Measurements from ENCODE around the gene PTH2.

The PTH2 gene

GRCh38 chr19:49395581-49396407 lies 27.4 kb downstream of the PTH2 start:
- Histone ChIP-seq H3K27ac (replicated peaks; ENCODE audit: low read length) (no peak overlapping the region), H2AK5ac (ENCODE audit: low read depth, low read length) (peak overlapping the region; percentile 16), H2AFZ (ENCODE audit: low read length) (no peak overlapping the region), H3K14ac (ENCODE audit: low read length) (no peak overlapping the region), H3K4me3 (ENCODE audit: low read length in 2 of 2) (no peak overlapping the region), H3K9me3 (replicated peaks in 1 of 2; ENCODE audit: control insufficient read depth in 2 of 2, insufficient read depth in 1 of 2, low read depth in 1 of 2, low read length in 2 of 2) (no peaks in the 10 kb centered on the region), H3K4me2 (ENCODE audit: insufficient read depth, low read length, poor library complexity, severe bottlenecking) (no peak overlapping the region), H2BK120ac (ENCODE audit: low read depth, low read length) (no peak overlapping the region), H3K4ac (ENCODE audit: low read length) (no peak overlapping the region), H3K36me3 (replicated peaks in 1 of 2; ENCODE audit: control insufficient read depth in 2 of 2, insufficient read depth in 2 of 2, low read length in 2 of 2) (no peaks in the 10 kb centered on the region), H2BK5ac (ENCODE audit: low read length) (no peak overlapping the region), H3K23ac (ENCODE audit: low read depth, low read length, poor library complexity) (no peak overlapping the region), H2BK15ac (ENCODE audit: low read length) (no peak overlapping the region), H2BK12ac (ENCODE audit: low read length) (no peak overlapping the region), H3K79me1 (ENCODE audit: low read depth, low read length) (no peaks in the 10 kb centered on the region), H3K9ac (ENCODE audit: low read depth, low read length, poor library complexity) (no peak overlapping the region), H4K91ac (ENCODE audit: low read depth, low read length, poor library complexity) (no peak overlapping the region), H3K27me3 (ENCODE audit: control insufficient read depth in 3 of 3, insufficient read depth in 3 of 3, low read depth in 1 of 3, low read length in 3 of 3) (peaks cover 0 to 23% (median 0%) of the 10 kb centered on the region in 3 experiments), H3K4me1 (ENCODE audit: control insufficient read depth in 2 of 2, insufficient read depth in 1 of 2, low read depth in 1 of 2, low read length in 2 of 2) (peaks cover 4 to 23% of the 10 kb centered on the region in 2 donors), H4K8ac (ENCODE audit: low read depth, low read length) (no peak overlapping the region), H3K18ac (ENCODE audit: low read length) (peak overlapping the region; percentile 29)
- no peak for DNase-seq (ENCODE audit: low spot score)
- WGBS, 2 donors (ENCODE audit: extremely low coverage in 2 of 2, insufficient read length in 2 of 2, insufficient replicate concordance in 1 of 2), result no CpG with 5 or more reads among the region's 15 CpGs

- H3K27me3 ChIP-seq (ENCODE audit: control insufficient read depth in 3 of 3, insufficient read depth in 3 of 3, low read depth in 1 of 3, low read length in 3 of 3), result peaks cover 0 to 17% (median 0%) of the 10 kb centered on the region in 3 experiments
- no CpG with 5 or more reads among the region's 5 CpGs for WGBS, 2 donors (ENCODE audit: extremely low coverage in 2 of 2, insufficient read length in 2 of 2, insufficient replicate concordance in 1 of 2)
Observed at GRCh38 chr19:49393881-49394280, 29.4 kb downstream of the PTH2 start.

DNA sequence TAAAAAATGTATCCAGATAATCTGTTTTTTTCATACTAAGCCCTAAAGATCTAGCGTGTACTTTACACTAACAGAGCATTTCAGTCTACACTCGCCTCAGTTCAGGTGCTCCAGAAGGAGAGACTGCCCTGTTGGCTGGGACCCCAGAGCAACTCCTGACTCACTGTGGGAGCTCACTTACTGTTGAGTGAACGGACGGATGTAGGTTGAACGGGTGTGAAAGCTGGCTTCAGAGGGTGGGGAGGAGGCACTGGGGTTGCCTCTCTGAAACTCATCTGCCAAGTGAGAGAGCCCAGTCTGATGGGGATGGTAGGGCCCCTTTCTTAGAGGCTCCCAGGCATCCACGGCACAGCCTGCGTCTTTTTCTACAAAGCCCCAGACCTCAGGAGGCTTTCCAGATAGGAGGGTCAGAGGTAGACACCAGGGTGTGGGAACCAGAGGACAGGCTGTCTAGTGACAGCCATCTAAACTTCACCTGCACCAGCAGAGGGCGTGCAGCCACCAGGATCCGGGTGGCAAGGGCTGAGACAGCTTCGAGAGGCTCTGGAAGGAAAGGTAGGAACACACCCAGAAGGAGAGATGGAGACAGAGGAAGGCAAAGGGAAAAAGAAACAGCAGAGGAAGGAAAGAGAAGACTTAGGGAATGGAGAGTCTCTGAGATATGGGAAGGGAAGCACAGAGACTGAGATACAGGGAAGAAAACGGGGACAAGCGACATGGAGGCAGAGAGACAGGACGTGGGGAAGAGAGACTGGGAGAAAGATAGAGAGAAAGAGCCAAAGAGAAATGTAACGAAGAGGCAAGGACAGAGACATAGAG lies 31.5 kb downstream of the PTH2 start:
- Histone ChIP-seq H2BK120ac (ENCODE audit: low read depth, low read length) (no peak overlapping the region), H4K8ac (ENCODE audit: low read depth, low read length) (no peak overlapping the region), H4K91ac (ENCODE audit: low read depth, low read length, poor library complexity) (no peak overlapping the region), H3K4me1 (ENCODE audit: control insufficient read depth in 2 of 2, insufficient read depth in 1 of 2, low read depth in 1 of 2, low read length in 2 of 2) (peaks cover 4 to 14% of the 10 kb centered on the region in 2 donors), H3K4ac (ENCODE audit: low read length) (no peak overlapping the region), H3K14ac (ENCODE audit: low read length) (no peak overlapping the region), H2AK5ac (ENCODE audit: low read depth, low read length) (no peak overlapping the region), H3K27ac (replicated peaks; ENCODE audit: low read length) (no peak overlapping the region), H2BK5ac (ENCODE audit: low read length) (no peak overlapping the region), H3K23ac (ENCODE audit: low read depth, low read length, poor library complexity) (no peak overlapping the region), H3K4me2 (ENCODE audit: insufficient read depth, low read length, poor library complexity, severe bottlenecking) (no peak overlapping the region), H3K36me3 (replicated peaks in 1 of 2; ENCODE audit: control insufficient read depth in 2 of 2, insufficient read depth in 2 of 2, low read length in 2 of 2) (no peaks in the 10 kb centered on the region), H3K9me3 (replicated peaks in 1 of 2; ENCODE audit: control insufficient read depth in 2 of 2, insufficient read depth in 1 of 2, low read depth in 1 of 2, low read length in 2 of 2) (no peaks in the 10 kb centered on the region), H3K27me3 (ENCODE audit: control insufficient read depth in 3 of 3, insufficient read depth in 3 of 3, low read depth in 1 of 3, low read length in 3 of 3) (peaks cover 0 to 10% (median 0%) of the 10 kb centered on the region in 3 experiments), H3K18ac (ENCODE audit: low read length) (no peak overlapping the region), H2BK15ac (ENCODE audit: low read length) (no peak overlapping the region), H2BK12ac (ENCODE audit: low read length) (no peak overlapping the region), H3K79me1 (ENCODE audit: low read depth, low read length) (no peaks in the 10 kb centered on the region), H3K9ac (ENCODE audit: low read depth, low read length, poor library complexity) (no peak overlapping the region), H2AFZ (ENCODE audit: low read length) (no peak overlapping the region), H3K4me3 (ENCODE audit: low read length in 2 of 2) (no peak overlapping the region)
- DNase-seq (ENCODE audit: low spot score), result peak; percentile 70
- WGBS, 2 donors (ENCODE audit: extremely low coverage in 2 of 2, insufficient read length in 2 of 2, insufficient replicate concordance in 1 of 2), result no CpG with 5 or more reads among the region's 14 CpGs

More at GRCh38 chr19:49393881-49394280, 29.4 kb downstream of the PTH2 start:
- Histone ChIP-seq H4K8ac (ENCODE audit: low read depth, low read length) (no peak overlapping the region), H3K9me3 (replicated peaks in 1 of 2; ENCODE audit: control insufficient read depth in 2 of 2, insufficient read depth in 1 of 2, low read depth in 1 of 2, low read length in 2 of 2) (no peaks in the 10 kb centered on the region), H3K27ac (replicated peaks; ENCODE audit: low read length) (no peak overlapping the region), H3K79me1 (ENCODE audit: low read depth, low read length) (no peaks in the 10 kb centered on the region), H3K18ac (ENCODE audit: low read length) (peak overlapping the region; percentile 87), H4K91ac (ENCODE audit: low read depth, low read length, poor library complexity) (no peak overlapping the region), H3K23ac (ENCODE audit: low read depth, low read length, poor library complexity) (no peak overlapping the region), H3K14ac (ENCODE audit: low read length) (no peak overlapping the region), H2BK120ac (ENCODE audit: low read depth, low read length) (peak overlapping the region; percentile 21), H3K4ac (ENCODE audit: low read length) (no peak overlapping the region), H3K4me2 (ENCODE audit: insufficient read depth, low read length, poor library complexity, severe bottlenecking) (no peak overlapping the region), H3K9ac (ENCODE audit: low read depth, low read length, poor library complexity) (no peak overlapping the region), H3K36me3 (replicated peaks in 1 of 2; ENCODE audit: control insufficient read depth in 2 of 2, insufficient read depth in 2 of 2, low read length in 2 of 2) (no peaks in the 10 kb centered on the region), H2BK5ac (ENCODE audit: low read length) (peak overlapping the region; percentile 55), H2AFZ (ENCODE audit: low read length) (peak overlapping the region; percentile 71), H3K4me1 (ENCODE audit: control insufficient read depth in 2 of 2, insufficient read depth in 1 of 2, low read depth in 1 of 2, low read length in 2 of 2) (peaks cover 4 to 19% of the 10 kb centered on the region in 2 donors), H2BK12ac (ENCODE audit: low read length) (peak overlapping the region; percentile 41), H3K4me3 (ENCODE audit: low read length in 2 of 2) (no peak overlapping the region), H2BK15ac (ENCODE audit: low read length) (peak overlapping the region; percentile 95), H2AK5ac (ENCODE audit: low read depth, low read length) (peak overlapping the region; percentile 45)
- DNase-seq (ENCODE audit: low spot score), result no peak

DNA sequence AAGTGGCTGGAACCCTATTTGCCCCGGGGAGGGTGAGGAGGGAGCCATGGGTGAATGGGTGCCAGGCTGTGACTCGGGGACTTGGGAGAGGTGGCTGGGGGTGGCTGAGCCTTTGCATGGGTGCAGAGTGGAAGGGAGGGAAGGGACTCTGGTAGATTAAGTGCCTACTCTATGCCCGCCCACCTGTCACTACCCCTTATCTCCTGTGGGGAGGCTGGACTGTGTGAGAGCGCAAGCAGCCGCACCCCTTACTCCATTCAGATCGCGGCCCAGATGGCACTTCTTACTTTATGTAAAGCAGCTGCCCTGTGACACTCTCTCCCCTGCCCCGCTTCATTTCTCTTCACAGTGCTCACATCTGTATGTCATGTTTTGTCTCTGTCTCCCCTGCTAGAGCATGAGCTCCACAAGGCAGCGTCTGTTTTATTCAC lies 32.3 kb downstream of the PTH2 start:
- Histone ChIP-seq H3K4me2 (ENCODE audit: insufficient read depth, low read length, poor library complexity, severe bottlenecking) (no peak overlapping the region), H2BK12ac (ENCODE audit: low read length) (peak overlapping the region; percentile 17), H3K9ac (ENCODE audit: low read depth, low read length, poor library complexity) (no peak overlapping the region), H3K36me3 (replicated peaks in 1 of 2; ENCODE audit: control insufficient read depth in 2 of 2, insufficient read depth in 2 of 2, low read length in 2 of 2) (no peaks in the 10 kb centered on the region), H3K18ac (ENCODE audit: low read length) (no peak overlapping the region), H3K27me3 (ENCODE audit: control insufficient read depth in 3 of 3, insufficient read depth in 3 of 3, low read depth in 1 of 3, low read length in 3 of 3) (peaks cover 0 to 9% (median 0%) of the 10 kb centered on the region in 3 experiments), H4K8ac (ENCODE audit: low read depth, low read length) (no peak overlapping the region), H3K4me1 (ENCODE audit: control insufficient read depth in 2 of 2, insufficient read depth in 1 of 2, low read depth in 1 of 2, low read length in 2 of 2) (peaks cover 4 to 13% of the 10 kb centered on the region in 2 donors), H2BK15ac (ENCODE audit: low read length) (peak overlapping the region; percentile 76), H2AK5ac (ENCODE audit: low read depth, low read length) (peak overlapping the region; percentile 96), H2AFZ (ENCODE audit: low read length) (no peak overlapping the region), H2BK5ac (ENCODE audit: low read length) (no peak overlapping the region), H3K79me1 (ENCODE audit: low read depth, low read length) (no peaks in the 10 kb centered on the region), H4K91ac (ENCODE audit: low read depth, low read length, poor library complexity) (no peak overlapping the region), H3K23ac (ENCODE audit: low read depth, low read length, poor library complexity) (no peak overlapping the region), H2BK120ac (ENCODE audit: low read depth, low read length) (no peak overlapping the region), H3K4ac (ENCODE audit: low read length) (no peak overlapping the region), H3K27ac (replicated peaks; ENCODE audit: low read length) (no peak overlapping the region), H3K14ac (ENCODE audit: low read length) (no peak overlapping the region), H3K4me3 (ENCODE audit: low read length in 2 of 2) (no peak overlapping the region), H3K9me3 (replicated peaks in 1 of 2; ENCODE audit: control insufficient read depth in 2 of 2, insufficient read depth in 1 of 2, low read depth in 1 of 2, low read length in 2 of 2) (no peaks in the 10 kb centered on the region)
- WGBS, 2 donors (ENCODE audit: extremely low coverage in 2 of 2, insufficient read length in 2 of 2, insufficient replicate concordance in 1 of 2), result no CpG with 5 or more reads among the region's 9 CpGs
- no peak for DNase-seq (ENCODE audit: low spot score)

All from neuronal stem cell (in vitro differentiated cells).